ENCODE data around the gene GSC2. TPM values are rescaled to one million over a fixed set of nuclear protein-coding genes. Genes with fewer than 3 reads are reported as not detected.

The GSC2 gene
- total RNA-seq, 6 experiments from 2014 or later, result not detected

GRCh38 chr22:19146215-19146968, 3.7 kb downstream of the GSC2 start:
- ATAC-seq (no peak), DNase-seq (no peak)
- peaks cover 0 to 9% (median 4%) of the 10 kb centered on the region in 4 donors for H3K36me3 ChIP-seq
- no peaks in the 10 kb centered on the region for H3K9me3 ChIP-seq
- H3K27me3 ChIP-seq, result peaks cover 0 to 19% of the 10 kb centered on the region in 2 donors
- peaks cover 0 to 9% (median 3%) of the 10 kb centered on the region in 4 donors for H3K4me1 ChIP-seq
- 49% methylated on average over 8 of the region's 11 CpGs for WGBS (ENCODE audit: insufficient coverage, low coverage, low lambda C conversion rate, missing lambda C conversion rate)
- H3K27ac ChIP-seq, result no peak overlapping the region
- H3K4me3 ChIP-seq, result no peak overlapping the region
- intact Hi-C loops (cut with DNase I), result no loop called here
- TF ChIP-seq CTCF (IDR thresholded peaks at IDR 0.05), result no peak
- TF ChIP-seq POLR2A (IDR thresholded peaks at IDR 0.05), result no peak

GRCh38 chr22:19143967-19144400, 6.1 kb downstream of the GSC2 start:
- H3K9me3 ChIP-seq, result no peaks in the 10 kb centered on the region
- ATAC-seq, result peak in 1 of 4 donors; percentile 3
- WGBS (ENCODE audit: insufficient coverage, low coverage, low lambda C conversion rate, missing lambda C conversion rate), result 3% methylated on average over 14 of the region's 17 CpGs
- DNase-seq, result no peak
- H3K27me3 ChIP-seq, result peaks cover 0 to 5% of the 10 kb centered on the region in 2 donors
- peak overlapping the region; percentile 16 to 47 (median 20) for H3K27ac ChIP-seq
- H3K36me3 ChIP-seq, result peaks cover 0 to 32% (median 13%) of the 10 kb centered on the region in 4 donors
- no peak for TF ChIP-seq POLR2A (IDR thresholded peaks at IDR 0.05)
- TF ChIP-seq CTCF (IDR thresholded peaks at IDR 0.05), result no peak
- H3K4me1 ChIP-seq, result peaks cover 0 to 6% (median 3%) of the 10 kb centered on the region in 4 donors
- intact Hi-C loops (cut with DNase I), result no loop called here
- peak overlapping the region; percentile 66 to 90 (median 80) for H3K4me3 ChIP-seq

- H3K27me3 ChIP-seq, result no peaks in the 10 kb centered on the region
- H3K4me3 ChIP-seq, result no peak overlapping the region
- intact Hi-C loops (cut with DNase I), result no loop called here
- WGBS (ENCODE audit: insufficient coverage, low coverage, low lambda C conversion rate, missing lambda C conversion rate), result 92% methylated on average over 4 of the region's 5 CpGs
- no peaks in the 10 kb centered on the region for H3K9me3 ChIP-seq
- H3K27ac ChIP-seq, result no peak overlapping the region
- peaks cover 0 to 37% (median 16%) of the 10 kb centered on the region in 4 donors for H3K36me3 ChIP-seq
- ATAC-seq (no peak), DNase-seq (no peak)
- TF ChIP-seq CTCF (IDR thresholded peaks at IDR 0.05) (no peak), POLR2A (IDR thresholded peaks at IDR 0.05) (no peak)
- peaks cover 0 to 6% (median 3%) of the 10 kb centered on the region in 4 donors for H3K4me1 ChIP-seq
These were observed 6.9 kb downstream of the GSC2 start for GRCh38 chr22:19143212-19143611.

- H3K36me3 ChIP-seq, result peaks cover 0 to 37% (median 16%) of the 10 kb centered on the region in 4 donors
- no peaks in the 10 kb centered on the region for H3K27me3 ChIP-seq
- H3K4me3 ChIP-seq, result no peak overlapping the region
- TF ChIP-seq POLR2A (IDR thresholded peaks at IDR 0.05), result no peak
- no peak for TF ChIP-seq CTCF (IDR thresholded peaks at IDR 0.05)
- WGBS (ENCODE audit: insufficient coverage, low coverage, low lambda C conversion rate, missing lambda C conversion rate), result no CpG with 5 or more reads among the region's 9 CpGs
- DNase-seq, result no peak
- no peaks in the 10 kb centered on the region for H3K9me3 ChIP-seq
- intact Hi-C loops (cut with DNase I), result no loop called here
- H3K4me1 ChIP-seq, result peaks cover 0 to 6% (median 3%) of the 10 kb centered on the region in 4 donors
- H3K27ac ChIP-seq, result no peak overlapping the region
- ATAC-seq, result no peak
These were observed 7.7 kb downstream of the GSC2 start for GRCh38 chr22:19142394-19142793.

All from right lobe of liver (tissue), 6 donors.